ENCODE measurements around the gene JAML. TPM values are rescaled to one million over a fixed set of nuclear protein-coding genes. Genes with fewer than 3 reads are reported as not detected.

Gene JAML
- total RNA-seq, 6 experiments from 2014 or later: not detected

DNA sequence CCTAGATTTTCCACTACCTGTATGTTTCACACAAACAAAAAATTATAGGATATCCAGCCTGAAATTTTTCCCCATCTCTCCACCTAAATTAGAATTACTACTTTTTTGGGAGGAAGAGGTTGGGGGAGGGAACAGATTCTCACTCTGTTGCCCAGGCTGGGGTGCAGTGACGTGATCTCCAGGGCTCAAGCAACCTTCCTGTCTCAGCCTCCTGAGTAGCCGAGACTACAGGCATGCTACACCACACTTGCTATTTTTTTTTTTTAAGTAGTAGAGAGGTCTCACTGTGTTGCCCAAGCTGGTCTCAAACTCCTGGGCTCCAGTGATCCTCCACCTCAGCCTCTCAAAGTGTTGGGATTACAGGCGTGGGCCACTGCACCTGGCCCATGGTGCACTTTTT lies 9.5 kb downstream of the JAML start:
- Mint-ChIP-seq H3K9me3 (no peaks in the 10 kb centered on the region), H3K36me3 (ENCODE audit: low read depth) (no peaks in the 10 kb centered on the region), H3K27me3 (ENCODE audit: insufficient read depth) (peaks cover 38% of the 10 kb centered on the region), H3K4me3 (no peak overlapping the region), H3K4me1 (ENCODE audit: low read depth) (no peaks in the 10 kb centered on the region), H3K27ac (no peak overlapping the region)
- TF ChIP-seq, protein P1, sequence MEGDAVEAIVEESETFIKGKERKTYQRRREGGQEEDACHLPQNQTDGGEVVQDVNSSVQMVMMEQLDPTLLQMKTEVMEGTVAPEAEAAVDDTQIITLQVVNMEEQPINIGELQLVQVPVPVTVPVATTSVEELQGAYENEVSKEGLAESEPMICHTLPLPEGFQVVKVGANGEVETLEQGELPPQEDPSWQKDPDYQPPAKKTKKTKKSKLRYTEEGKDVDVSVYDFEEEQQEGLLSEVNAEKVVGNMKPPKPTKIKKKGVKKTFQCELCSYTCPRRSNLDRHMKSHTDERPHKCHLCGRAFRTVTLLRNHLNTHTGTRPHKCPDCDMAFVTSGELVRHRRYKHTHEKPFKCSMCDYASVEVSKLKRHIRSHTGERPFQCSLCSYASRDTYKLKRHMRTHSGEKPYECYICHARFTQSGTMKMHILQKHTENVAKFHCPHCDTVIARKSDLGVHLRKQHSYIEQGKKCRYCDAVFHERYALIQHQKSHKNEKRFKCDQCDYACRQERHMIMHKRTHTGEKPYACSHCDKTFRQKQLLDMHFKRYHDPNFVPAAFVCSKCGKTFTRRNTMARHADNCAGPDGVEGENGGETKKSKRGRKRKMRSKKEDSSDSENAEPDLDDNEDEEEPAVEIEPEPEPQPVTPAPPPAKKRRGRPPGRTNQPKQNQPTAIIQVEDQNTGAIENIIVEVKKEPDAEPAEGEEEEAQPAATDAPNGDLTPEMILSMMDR (IDR thresholded peaks at IDR 0.05): no peak
- no peak for DNase-seq

DNA sequence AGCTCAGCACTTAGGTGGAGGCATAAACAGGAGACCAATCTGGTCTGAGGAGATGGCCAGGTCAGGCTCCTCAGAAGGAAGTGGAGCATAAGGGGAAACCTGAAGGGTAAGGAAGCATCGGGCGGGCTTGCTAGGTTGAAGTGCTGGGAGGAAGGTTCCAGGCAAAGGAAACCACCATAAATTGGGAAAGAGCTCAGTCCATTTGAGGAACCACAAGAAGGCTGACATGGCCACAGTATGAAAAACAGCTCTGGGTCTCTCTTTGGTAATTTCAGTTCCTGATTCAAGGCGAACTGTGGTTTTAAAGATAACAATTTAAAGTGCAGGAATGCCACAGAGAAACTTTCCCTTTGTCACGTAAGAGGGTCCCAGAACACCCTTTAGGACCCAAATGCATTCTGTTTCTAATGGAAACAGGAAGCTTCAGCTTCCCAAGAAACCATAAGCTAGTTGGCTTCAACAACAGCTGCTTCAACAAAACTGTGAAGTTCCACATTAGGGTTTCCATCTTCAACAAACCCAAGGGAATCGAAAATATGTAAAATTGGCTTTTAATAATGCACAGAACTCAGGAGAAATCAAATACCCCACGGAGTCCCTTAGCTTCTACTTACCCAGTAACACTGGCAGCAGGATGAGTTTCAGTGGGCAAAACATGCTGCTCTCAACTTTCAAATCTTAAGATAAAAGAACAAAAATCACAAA lies 10.4 kb downstream of the JAML start:
- TF ChIP-seq, protein P1 (IDR thresholded peaks at IDR 0.05): no peak
- Mint-ChIP-seq H3K4me1 (ENCODE audit: low read depth) (no peaks in the 10 kb centered on the region), H3K27me3 (ENCODE audit: insufficient read depth) (peaks cover 36% of the 10 kb centered on the region), H3K27ac (no peak overlapping the region), H3K4me3 (no peak overlapping the region), H3K36me3 (ENCODE audit: low read depth) (no peaks in the 10 kb centered on the region), H3K9me3 (no peaks in the 10 kb centered on the region)
- DNase-seq: no peak

DNA sequence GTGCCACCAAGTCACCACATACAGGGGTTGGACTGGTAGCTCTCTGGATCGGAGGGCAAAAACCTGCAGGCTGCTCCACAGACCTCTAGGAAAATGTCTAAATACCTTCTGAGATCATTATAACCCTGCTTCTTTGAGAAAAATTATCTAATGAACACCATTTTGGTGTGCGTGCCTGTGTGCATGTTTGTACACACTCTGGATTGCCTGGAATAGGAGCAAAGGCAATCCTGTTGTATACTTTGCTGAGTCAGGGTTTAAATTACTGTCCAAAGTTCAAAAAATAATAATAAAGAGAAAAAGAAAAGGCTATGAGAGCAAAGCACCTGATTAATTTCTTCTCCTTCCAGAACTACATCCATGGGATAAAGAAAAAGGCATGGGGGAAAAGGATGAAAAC lies 11.0 kb downstream of the JAML start:
- DNase-seq: no peak
- H3K9me3 Mint-ChIP-seq: no peaks in the 10 kb centered on the region
- no peaks in the 10 kb centered on the region for H3K4me1 Mint-ChIP-seq (ENCODE audit: low read depth)
- H3K27ac Mint-ChIP-seq: no peak overlapping the region
- H3K36me3 Mint-ChIP-seq (ENCODE audit: low read depth): no peaks in the 10 kb centered on the region
- TF ChIP-seq, protein P1 (IDR thresholded peaks at IDR 0.05): no peak
- peaks cover 37% of the 10 kb centered on the region for H3K27me3 Mint-ChIP-seq (ENCODE audit: insufficient read depth)
- H3K4me3 Mint-ChIP-seq: no peak overlapping the region

DNA sequence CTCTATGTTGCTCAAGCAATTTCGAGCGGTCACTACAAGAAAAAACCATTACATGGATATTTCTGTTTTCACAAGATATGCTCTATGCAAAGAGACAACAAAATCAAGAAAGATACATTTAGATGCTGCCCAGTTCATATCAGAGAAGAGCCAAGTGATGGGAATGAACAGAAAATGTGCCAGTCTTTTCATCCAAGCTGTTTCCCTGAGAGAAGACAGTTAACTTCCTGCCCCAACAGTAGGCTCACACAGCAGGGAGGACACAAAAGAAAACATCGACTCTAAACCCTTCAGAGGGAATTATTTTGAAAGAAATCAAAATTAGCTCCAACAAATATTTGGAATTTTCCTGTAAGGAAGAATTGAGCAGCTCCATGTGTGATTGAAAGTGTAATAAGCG lies 11.6 kb downstream of the JAML start:
- H3K4me1 Mint-ChIP-seq (ENCODE audit: low read depth): no peaks in the 10 kb centered on the region
- no peak for DNase-seq
- H3K4me3 Mint-ChIP-seq: no peak overlapping the region
- TF ChIP-seq, protein P1 (IDR thresholded peaks at IDR 0.05): no peak
- H3K27me3 Mint-ChIP-seq (ENCODE audit: insufficient read depth): peaks cover 34% of the 10 kb centered on the region
- no peaks in the 10 kb centered on the region for H3K9me3 Mint-ChIP-seq
- no peaks in the 10 kb centered on the region for H3K36me3 Mint-ChIP-seq (ENCODE audit: low read depth)
- H3K27ac Mint-ChIP-seq: no peak overlapping the region

DNA sequence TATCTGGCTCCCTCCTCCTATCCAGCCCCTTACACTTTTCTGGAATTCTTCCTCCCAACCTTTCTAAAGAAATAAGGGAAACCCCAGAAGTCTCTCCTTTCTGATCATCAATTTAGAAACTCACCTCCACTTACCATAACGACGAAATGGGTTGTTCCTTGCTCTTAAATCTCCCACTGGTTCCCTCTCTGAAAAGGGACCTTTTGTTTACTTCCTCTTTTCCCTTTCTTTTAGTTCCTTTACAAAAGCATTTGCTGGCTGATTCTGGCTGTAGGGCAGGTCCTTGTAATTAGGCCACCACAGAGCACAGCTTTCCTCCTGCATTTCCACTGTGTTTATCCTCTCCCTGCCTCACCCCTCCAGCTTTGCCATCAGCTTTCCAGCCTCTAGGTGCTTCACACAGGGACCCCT lies 12.0 kb downstream of the JAML start:
- no peaks in the 10 kb centered on the region for H3K4me1 Mint-ChIP-seq (ENCODE audit: low read depth)
- TF ChIP-seq, protein P1 (IDR thresholded peaks at IDR 0.05): no peak
- H3K4me3 Mint-ChIP-seq: no peak overlapping the region
- H3K27me3 Mint-ChIP-seq (ENCODE audit: insufficient read depth): peaks cover 34% of the 10 kb centered on the region
- H3K27ac Mint-ChIP-seq: no peak overlapping the region
- DNase-seq: no peak
- H3K36me3 Mint-ChIP-seq (ENCODE audit: low read depth): no peaks in the 10 kb centered on the region
- H3K9me3 Mint-ChIP-seq: no peaks in the 10 kb centered on the region
